ENCODE data around the gene SFI1.

DNA sequence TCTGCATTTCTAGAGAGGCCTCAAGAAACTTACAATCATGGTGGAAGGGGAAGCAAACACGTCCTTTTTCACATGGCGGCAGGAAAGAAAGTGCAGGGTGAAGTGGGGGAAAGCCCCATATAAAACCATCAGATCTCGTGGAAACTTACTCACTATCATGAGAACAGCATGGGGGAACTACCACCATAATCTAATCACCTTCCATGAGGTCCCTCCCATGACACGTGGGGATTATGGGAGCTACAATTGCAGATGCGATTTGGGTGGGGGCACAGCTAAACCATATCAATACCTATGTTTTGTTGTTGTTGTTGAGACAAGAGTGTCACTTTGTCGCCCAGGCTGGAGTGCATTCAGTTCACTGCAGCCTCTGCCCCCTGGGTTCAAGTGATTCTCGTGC lies 29.9 kb downstream of the SFI1 start:
- TF ChIP-seq CTCF (conservative IDR thresholded peaks at IDR 0.05; ENCODE audit: low read depth, low read length) (no peak), FOS (IDR thresholded peaks at IDR 0.05; ENCODE audit: low read depth, low read length) (no peak), RCOR1 (IDR thresholded peaks at IDR 0.05; ENCODE audit: insufficient replicate concordance, low read length) (no peak), CEBPB (IDR thresholded peaks at IDR 0.05; ENCODE audit: low read depth, low read length) (no peak), MAFK (IDR thresholded peaks at IDR 0.05; ENCODE audit: low read depth, low read length) (no peak), BHLHE40 (IDR thresholded peaks at IDR 0.05; ENCODE audit: low read depth, low read length) (no peak), POLR2A (IDR thresholded peaks at IDR 0.05; ENCODE audit: low read depth, low read length) (no peak), MXI1 (IDR thresholded peaks at IDR 0.05; ENCODE audit: borderline replicate concordance, low read depth, low read length) (no peak), RAD21 (IDR thresholded peaks at IDR 0.05; ENCODE audit: low read length) (no peak), USF2 (IDR thresholded peaks at IDR 0.05; ENCODE audit: low read depth, low read length) (no peak)

All from IMR-90 (cell line).